Daoy (cell line): ENCODE results near the gene CSKMT. TPM values are rescaled to one million over a fixed set of nuclear protein-coding genes. Genes with fewer than 3 reads are reported as not detected.
A peak's percentile ranks its signal among the peaks of the same experiment; 100 is the strongest.
"Not testable (repeated sequence)": the region's sequence is repeated elsewhere in the genome, so short reads cannot be mapped to it uniquely, and the experiment has no call there.

Experiments
- DNase-seq: peaks from one replicate; pipeline ENCODE4 v3.0.0-alpha.2; 2015; ENCODE audit warnings: low read depth
- total RNA-seq: library from RNA; depleted of rRNA; stranded (reverse); fragments of >200 nt; shearing (Covaris generic); gene quantifications from 2 replicates; pipeline ENCODE4 v1.2.3, GENCODE V29; 2014

CSKMT gene
- total RNA-seq, 1 experiment from 2014 or later: 14.3 TPM

GRCh38 chr11:62654297-62654696 lies 10.8 kb upstream of the CSKMT start:
- no peak for DNase-seq

DNA sequence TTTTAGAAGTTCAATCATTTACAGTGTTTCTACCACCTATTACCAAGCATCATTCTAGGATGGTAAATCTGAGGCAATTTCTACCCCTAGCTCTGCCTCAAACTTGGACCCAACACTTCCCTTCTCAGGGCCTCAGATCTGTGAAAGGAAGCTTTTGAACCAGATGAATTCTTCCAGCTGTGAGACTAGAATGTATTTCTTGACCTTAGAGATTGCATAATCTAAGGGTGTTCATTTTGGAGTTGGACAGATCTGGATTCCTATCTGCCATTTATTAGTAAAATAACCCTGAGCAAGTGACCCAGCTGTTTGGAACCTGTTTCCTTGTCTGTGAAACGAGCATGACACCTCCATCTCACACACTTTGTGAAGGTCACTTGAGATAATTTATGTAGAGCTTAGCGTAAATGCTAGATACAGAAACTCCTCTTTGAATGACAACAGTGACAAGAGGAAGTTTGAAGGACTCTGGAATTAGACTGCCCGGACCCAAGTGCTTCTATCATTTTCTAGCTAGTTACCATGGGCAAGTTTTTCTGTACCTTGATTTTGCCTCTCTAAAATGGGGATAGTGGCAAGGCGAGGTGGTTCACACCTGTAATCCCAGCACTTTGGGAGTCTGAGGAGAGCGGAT lies 8.2 kb upstream of the CSKMT start:
- no peak for DNase-seq

GRCh38 chr11:62664405-62665074 lies 572 bp upstream of the CSKMT start:
- DNase-seq: peak; percentile 67

- DNase-seq: peak; percentile 51
Measured at GRCh38 chr11:62665599-62666258, 617 bp downstream of the CSKMT start.

DNA sequence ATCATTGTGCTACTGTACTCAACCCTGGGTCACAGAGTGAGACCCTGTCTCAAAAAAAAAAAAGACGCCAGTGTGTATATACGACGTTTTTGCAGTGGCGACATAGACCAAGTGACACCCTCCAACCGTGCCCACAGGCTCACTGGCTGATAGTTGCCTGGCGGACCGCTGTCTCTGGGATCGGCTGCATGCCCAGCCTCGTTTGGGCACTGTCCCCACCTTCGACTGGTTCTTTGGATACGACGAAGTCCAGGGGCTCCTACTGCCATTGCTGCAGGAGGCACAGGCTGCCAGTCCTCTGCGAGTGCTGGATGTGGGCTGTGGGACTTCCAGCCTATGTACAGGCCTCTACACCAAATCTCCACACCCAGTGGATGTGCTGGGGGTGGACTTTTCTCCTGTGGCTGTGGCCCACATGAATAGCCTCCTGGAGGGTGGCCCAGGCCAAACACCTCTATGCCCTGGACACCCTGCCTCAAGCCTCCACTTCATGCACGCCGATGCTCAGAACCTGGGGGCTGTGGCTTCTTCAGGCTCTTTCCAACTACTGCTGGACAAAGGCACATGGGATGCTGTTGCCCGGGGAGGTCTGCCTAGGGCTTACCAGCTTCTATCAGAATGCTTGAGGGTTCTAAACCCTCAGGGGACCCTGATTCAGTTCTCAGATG lies 1.3 kb downstream of the CSKMT start:
- no peak for DNase-seq

- no peak for DNase-seq
Measured at GRCh38 chr11:62667460-62667859, 2.3 kb downstream of the CSKMT start.

GRCh38 chr11:62669420-62670161 lies 4.5 kb downstream of the CSKMT start:
- no peak for DNase-seq

GRCh38 chr11:62671236-62671607 lies 6.1 kb downstream of the CSKMT start:
- DNase-seq: no peak

DNA sequence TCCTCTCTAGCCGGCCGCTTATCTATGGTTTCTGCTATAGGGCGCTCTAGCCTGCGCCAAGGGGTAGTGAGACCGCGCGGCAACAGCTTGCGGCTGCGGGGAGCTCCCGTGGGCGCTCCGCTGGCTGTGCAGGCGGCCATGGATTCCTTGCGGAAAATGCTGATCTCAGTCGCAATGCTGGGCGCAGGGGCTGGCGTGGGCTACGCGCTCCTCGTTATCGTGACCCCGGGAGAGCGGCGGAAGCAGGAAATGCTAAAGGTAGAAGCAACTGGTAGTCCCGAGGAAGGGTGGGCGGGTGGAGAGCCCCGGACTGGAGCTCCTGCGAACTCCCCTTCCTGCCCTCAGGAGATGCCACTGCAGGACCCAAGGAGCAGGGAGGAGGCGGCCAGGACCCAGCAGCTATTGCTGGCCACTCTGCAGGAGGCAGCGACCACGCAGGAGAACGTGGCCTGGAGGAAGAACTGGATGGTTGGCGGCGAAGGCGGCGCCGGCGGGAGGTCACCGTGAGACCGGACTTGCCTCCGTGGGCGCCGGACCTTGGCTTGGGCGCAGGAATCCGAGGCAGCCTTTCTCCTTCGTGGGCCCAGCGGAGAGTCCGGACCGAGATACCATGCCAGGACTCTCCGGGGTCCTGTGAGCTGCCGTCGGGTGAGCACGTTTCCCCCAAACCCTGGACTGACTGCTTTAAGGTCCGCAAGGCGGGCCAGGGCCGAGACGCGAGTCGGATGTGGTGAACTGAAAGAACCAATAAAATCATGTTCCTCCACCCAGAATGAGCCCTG lies 6.7 kb downstream of the CSKMT start, which contains the start of the genes LBHD1 and UQCC3:
Gene LBHD1 (minus strand): TSS at position 660 of the 782 bp plus-strand sequence. CDS start 2,236 bp downstream, outside the sequence.
Gene UQCC3 (plus strand): TSS at position 66 of the 782 bp plus-strand sequence. CDS start 73 bp downstream, at position 139.
- DNase-seq: peak; percentile 86

DNA sequence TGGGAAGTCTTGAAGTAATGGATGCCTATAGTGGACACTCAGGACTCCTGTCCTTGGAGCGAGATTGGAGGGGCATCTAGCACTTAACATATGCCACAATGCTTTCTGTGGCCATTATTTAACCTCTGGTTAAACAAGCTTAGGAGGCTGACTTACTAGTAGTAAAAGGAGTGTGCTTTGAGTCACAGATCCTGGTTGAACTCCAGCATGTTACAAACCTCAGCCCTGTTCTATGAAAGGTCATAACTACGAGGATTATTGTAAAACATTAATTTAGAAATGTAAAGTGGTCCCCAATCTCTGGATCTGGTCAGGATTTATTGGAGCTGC lies 8.0 kb downstream of the CSKMT start:
- no peak for DNase-seq

GRCh38 chr11:62675415-62675814 lies 10.3 kb downstream of the CSKMT start:
- DNase-seq: not testable (repeated sequence)

DNA sequence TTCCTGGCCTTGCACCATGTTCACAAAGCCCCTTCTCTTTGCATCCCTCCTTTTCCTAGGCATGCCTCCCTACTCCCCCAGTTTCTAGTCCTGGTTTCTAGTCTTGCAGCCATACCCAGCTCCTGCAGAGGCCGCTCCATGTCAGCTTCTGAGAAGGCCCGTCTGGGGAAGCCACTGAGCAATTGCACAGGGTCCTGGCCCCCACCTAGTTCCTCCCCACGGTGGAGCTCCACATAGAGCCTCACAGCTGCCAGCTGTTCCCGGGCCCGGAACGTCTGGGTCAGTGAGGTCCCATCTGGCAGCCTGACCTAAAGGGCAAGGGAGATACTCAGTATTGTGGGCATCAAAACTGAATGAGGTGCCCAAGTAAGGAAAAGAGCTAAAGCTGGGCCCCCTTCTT lies 11.6 kb downstream of the CSKMT start:
- no peak for DNase-seq

DNA sequence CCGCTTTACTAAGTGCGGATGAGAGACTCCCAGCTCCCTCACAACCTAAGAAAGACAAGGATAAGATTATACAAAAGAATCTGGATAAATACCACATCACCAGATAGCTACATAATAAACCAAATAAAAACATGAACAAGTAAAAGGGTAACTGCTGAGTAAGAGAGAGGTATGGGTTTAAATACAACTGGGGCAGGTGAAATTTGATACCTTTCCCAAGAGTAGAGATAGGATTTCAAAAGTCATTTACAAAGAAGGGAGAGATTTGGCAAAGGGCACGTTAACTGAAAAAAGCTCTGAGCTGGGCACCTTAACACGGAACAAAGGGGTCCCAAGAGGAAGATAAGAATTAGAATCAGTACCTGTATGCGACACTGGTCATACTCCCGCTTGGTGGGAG lies 12.0 kb downstream of the CSKMT start:
- no peak for DNase-seq

DNA sequence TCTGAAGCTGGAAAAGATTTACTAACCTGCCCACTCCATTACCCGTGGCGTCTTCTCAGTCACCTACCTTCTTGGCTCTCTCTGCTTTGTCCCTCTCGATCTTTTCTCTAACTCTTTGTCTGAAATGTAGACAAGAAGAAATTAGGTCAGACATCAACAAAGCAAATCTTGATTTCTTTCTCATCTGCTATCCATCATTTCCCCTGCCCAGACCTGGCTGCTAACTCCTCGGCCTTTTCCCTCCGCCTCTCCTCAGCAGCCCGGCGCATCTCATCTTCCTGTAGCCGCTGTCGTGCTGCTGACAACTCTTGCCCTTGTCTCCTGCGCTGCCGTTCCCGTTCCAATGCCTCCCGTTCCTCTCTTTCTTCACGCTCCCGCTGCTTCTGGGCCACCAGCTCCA lies 12.6 kb downstream of the CSKMT start:
- no peak for DNase-seq

- DNase-seq: no peak
Measured at GRCh38 chr11:62678433-62678769, 13.3 kb downstream of the CSKMT start.

GRCh38 chr11:62678770-62679696 lies 13.9 kb downstream of the CSKMT start, which contains the start of gene UBXN1:
Gene UBXN1, minus strand, starts transcription at chr11:62679073. Its CDS starts 150 bp downstream, at chr11:62678923.
- DNase-seq: peak; percentile 91

DNA sequence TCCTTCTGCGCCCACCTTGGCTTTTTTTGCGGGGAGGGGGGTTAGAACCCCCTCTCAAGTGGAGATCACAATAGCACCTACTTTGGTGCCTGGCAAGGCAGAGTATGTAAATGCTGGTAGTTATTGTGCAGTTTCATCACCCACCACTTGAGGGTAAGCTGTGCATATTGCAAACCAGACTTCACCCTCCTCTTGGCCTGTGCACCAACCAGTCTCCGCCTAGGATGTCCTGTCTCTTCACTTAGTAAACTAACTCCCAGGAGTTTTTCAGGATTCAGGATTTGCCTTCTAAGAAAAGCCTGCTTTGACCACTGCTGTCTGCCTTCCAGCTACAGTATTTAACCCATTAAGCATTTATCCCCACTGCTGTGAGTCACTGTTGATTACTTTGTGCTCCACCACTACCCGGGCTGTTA lies 15.7 kb downstream of the CSKMT start:
- DNase-seq: peak; percentile 64

- DNase-seq: no peak
Measured at GRCh38 chr11:62682518-62682917, 17.4 kb downstream of the CSKMT start.

- DNase-seq: no peak
Measured at GRCh38 chr11:62687508-62688396, 22.6 kb downstream of the CSKMT start.
